AG08395 (cell line): Measurements from ENCODE around the gene CPNE2.
"Not testable (repeated sequence)": the region's sequence is repeated elsewhere in the genome, so short reads cannot be mapped to it uniquely, and the experiment has no call there.

Experiments
- DNase-seq: peaks from one replicate; pipeline ENCODE4 v3.0.0; 2012; ENCODE audit warnings: mixed read lengths, low spot score

CPNE2 gene

DNA sequence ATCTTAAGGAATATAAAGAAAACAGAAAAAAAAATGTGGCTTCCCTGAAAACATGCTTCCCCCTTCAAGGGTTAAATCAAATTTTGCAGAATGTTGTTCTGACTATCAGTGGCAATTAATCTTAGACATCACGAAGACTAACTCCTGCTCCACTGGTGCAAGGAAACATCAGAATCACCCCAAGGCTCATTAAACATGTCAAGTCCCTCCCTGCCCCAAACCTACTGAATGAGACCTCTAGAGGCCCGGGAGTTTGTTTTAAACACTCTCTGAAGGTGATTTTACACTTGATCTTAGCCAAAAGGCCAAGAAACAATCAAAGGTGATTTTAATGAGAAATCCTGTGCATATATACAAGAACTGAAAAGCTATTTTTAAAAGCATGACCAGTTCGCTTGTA is 75.2 kb downstream of the CPNE2 start:
- DNase-seq = no peak

- DNase-seq = peak; percentile 65
These were observed 75.6 kb downstream of the CPNE2 start for GRCh38 chr16:57167953-57168352.

GRCh38 chr16:57169327-57169726 is 76.9 kb downstream of the CPNE2 start:
- DNase-seq = no peak

GRCh38 chr16:57172721-57173290 is 80.4 kb downstream of the CPNE2 start:
- DNase-seq = no peak

- no peak for DNase-seq
These were observed 83.5 kb downstream of the CPNE2 start for GRCh38 chr16:57175896-57176295.

GRCh38 chr16:57178196-57178595 is 85.8 kb downstream of the CPNE2 start:
- DNase-seq = no peak

DNA sequence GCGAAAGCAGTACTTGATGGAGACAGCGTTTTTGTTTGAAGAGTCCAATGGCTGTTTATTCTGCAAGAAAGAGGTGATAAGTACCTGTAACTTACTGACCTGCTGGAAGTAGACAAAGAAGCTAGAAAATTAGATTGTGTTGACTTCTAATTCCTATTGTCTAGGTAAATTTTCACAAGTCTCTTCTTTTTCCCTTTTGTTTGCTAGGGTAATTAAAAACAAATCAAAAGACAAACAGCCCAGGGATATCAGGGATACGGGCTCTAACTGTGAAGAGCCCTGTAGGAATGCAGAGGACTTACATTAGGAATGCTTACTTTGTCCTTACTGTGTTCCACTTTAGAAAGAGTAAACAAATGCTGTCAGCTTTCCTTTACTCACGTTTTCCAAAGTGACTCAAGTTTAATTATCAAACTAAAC is 86.4 kb downstream of the CPNE2 start:
- peak; percentile 29 for DNase-seq

- DNase-seq = no peak
These were observed 86.9 kb downstream of the CPNE2 start for GRCh38 chr16:57179215-57179828.

GRCh38 chr16:57184113-57184512 is 91.7 kb downstream of the CPNE2 start:
- DNase-seq = no peak

DNA sequence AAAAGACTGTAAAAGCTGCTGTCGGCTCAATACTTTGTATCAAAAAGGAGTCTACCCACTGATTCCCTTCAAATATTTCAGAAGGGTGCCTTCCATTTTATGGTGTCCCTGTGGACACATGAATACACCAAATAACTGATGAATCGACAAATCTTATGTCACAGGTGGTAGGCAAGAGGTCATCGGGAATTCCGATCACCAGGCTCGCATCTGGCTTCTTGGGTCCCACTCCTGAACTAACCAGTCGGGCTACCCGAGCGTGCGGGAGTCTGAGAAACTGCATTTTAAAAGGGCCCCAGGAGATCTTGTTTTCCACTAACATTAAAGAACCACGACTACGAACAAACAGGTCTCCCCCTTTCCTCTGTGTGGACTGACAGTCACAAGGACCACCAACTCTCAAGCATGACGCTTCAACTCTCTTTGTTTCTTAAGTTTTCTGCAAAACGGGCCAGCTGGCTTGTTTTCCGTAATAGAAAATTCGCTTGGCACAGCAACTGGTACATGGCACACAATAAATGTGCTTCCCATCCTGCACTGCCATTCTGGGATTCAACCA is 92.6 kb downstream of the CPNE2 start:
- no peak for DNase-seq

GRCh38 chr16:57185446-57185944 is 93.1 kb downstream of the CPNE2 start:
- DNase-seq = peak; percentile 44

DNA sequence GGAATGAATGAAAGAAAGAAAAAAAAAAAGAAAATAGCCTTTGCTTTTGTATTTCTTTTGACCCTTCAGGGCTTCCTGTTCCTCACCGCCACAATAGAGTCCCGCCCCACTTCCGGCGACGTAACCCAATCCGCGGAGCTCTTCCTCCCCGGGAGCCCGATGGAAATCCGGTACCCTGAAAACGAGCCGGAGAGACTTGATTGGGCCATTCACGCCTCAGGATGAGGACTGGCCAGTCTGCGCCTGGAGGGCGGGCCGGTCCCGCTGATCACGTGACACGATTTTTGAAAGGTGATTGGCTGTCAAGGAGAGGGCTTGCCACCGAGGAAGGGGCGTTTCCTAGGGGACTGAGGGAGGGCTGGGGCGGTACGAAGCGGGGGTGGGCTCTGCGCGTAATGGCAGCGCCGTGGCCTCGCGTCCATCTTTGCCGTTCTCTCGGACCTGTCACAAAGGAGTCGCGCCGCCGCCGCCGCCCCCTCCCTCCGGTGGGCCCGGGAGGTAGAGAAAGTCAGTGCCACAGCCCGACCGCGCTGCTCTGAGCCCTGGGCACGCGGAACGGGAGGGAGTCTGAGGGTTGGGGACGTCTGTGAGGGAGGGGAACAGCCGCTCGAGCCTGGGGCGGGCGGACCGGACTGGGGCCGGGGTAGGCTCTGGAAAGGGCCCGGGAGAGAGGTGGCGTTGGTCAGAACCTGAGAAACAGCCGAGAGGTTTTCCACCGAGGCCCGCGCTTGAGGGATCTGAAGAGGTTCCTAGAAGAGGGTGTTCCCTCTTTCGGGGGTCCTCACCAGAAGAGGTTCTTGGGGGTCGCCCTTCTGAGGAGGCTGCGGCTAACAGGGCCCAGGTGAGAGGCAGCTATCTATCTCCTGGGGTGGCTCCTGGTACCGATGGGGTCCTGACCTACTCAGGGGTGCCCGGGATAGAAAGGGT is 93.8 kb downstream of the CPNE2 start, which contains the start of the genes PSME3IP1 and RSPRY1:
Gene PSME3IP1, minus strand, starts transcription at position 95 of the 927 bp plus-strand sequence. CDS start 12,185 bp downstream, outside the sequence.
Gene RSPRY1, plus strand, starts transcription at position 385 of the 927 bp plus-strand sequence. CDS start 18,330 bp downstream, outside the sequence.
- peak; percentile 100 for DNase-seq

GRCh38 chr16:57186872-57187854 is 94.8 kb downstream of the CPNE2 start:
- DNase-seq = peak; percentile 12

DNA sequence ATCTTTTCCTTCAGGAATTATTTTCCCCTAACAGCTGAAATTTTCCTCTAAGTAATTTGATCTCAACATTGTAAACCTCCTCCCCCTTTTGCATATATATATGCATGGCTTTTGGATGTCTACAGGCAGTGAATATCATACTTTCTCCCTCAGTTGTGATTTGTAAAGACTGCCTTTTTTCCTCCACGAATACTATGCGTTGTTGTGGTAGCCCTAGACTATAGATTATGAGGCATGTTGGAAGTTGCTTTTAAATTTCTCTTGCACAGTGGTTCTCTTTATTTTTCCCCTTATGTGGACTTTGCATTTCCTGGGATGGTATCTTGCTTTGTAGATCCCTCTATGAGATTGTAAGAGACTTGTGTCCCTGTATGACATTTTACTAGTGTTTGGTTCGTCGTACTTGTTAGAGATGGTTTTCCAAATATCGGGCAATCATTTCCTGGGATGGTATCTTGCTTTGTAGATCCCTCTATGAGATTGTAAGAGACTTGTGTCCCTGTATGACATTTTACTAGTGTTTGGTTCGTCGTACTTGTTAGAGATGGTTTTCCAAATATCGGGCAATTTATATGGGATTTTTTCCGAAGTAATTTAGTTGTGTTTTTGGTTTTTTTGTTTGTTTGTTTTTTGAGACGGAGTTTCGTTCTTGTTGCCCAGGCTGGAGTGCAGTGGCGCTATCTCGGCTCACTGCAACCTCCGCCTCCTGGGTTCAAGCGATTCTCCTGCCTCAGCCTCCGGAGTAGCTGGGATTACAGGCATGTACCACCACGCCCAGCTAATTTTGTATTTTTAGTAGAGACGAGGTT is 95.7 kb downstream of the CPNE2 start:
- not testable (repeated sequence) for DNase-seq

DNA sequence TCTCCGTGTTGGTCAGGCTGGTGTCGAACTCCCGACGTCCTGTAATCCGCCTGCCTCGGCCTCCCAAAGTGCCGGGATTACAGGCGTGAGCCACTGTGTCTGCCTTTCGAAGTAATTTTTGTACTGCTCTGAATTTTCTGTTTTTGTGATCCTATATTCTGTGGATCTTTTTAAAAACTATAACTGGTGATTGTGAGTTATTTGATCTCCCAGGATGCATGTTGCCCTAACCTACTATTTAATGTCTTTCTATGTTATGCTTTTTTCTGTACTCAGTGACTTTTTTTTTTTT is 96.3 kb downstream of the CPNE2 start:
- no peak for DNase-seq

DNA sequence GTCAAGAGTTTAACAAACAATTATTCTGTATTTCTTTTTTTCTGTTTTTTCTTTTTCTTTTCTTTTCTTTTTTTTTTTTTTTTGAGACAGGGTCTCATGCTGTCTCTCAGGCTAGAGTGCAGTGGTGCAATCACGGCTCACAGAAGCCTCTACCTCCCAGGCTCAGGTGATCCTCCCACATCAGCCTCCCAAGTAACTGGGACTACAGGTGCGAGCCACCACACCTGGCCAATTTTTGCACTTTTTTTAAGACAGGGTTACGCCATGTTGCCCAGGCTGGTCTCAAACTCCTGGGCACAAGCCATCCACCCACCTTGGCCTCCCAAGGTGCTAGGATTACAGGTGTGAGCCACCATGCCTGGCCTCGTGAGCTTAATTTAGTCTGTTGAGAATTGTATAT is 97.1 kb downstream of the CPNE2 start:
- not testable (repeated sequence) for DNase-seq

DNA sequence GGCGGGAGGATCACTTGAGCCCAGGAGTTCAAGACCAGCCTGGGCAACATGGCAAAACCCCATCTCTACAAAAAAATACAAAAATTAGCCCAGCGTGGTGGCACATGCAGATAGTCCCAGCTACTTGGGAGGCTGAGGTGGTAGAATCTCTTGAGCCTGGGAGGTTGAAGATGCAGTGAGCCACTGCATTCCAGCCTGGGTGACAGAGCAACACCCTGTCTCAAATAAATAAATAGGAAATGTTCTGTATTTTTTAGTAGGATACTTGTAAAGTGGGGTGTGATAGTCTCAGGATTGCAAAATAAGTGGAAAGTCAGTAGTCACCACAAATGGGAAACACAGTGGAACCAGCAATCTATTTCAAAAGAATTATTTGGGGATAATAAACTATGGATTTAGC is 97.8 kb downstream of the CPNE2 start:
- DNase-seq = no peak

- DNase-seq = no peak
These were observed 98.7 kb downstream of the CPNE2 start for GRCh38 chr16:57191056-57191571.

- DNase-seq = no peak
These were observed 99.8 kb downstream of the CPNE2 start for GRCh38 chr16:57192146-57192545.
